Cerebellar cortex (tissue), 1 donor: ENCODE measurements around the gene NOC4L.

Source experiments
- DNase-seq: peaks from one replicate; pipeline ENCODE4 v3.0.0-alpha.2; 2015; ENCODE audit warnings: low spot score

NOC4L gene

DNA sequence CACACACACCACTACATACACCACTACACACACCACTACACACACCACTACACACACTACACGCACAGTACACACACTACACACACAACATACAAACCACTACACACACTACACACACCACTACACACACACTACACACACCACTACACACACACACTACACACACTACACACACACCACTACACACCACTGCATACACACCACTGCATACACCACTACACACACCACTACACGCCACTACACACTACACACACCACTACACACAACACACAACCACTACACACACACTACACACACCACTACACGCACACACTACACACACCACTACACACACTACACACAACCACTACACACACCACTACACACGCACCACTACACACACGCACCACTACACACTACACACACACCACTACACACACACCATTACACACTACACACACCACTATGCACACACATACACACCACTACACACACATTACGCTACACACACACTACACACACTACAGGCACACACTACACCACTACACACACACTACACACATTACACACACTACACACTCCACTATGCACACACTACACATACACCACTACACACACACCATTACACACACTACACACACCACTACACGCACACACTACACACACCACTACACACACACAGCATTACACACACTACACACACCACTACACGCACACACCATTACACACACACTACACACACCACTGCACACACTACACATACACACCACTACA is 12.5 kb downstream of the NOC4L start:
- DNase-seq = no peak

- no peak for DNase-seq
Measured at GRCh38 chr12:132157733-132158409, 13.6 kb downstream of the NOC4L start.

- no peak for DNase-seq
Measured at GRCh38 chr12:132158677-132159554, 14.7 kb downstream of the NOC4L start.

GRCh38 chr12:132159555-132160003 is 15.3 kb downstream of the NOC4L start:
- DNase-seq = no peak

- DNase-seq = no peak
Measured at GRCh38 chr12:132160016-132160415, 15.8 kb downstream of the NOC4L start.

- no peak for DNase-seq
Measured at GRCh38 chr12:132160601-132161035, 16.4 kb downstream of the NOC4L start.

- no peak for DNase-seq
Measured at GRCh38 chr12:132161036-132161781, 17.0 kb downstream of the NOC4L start.

DNA sequence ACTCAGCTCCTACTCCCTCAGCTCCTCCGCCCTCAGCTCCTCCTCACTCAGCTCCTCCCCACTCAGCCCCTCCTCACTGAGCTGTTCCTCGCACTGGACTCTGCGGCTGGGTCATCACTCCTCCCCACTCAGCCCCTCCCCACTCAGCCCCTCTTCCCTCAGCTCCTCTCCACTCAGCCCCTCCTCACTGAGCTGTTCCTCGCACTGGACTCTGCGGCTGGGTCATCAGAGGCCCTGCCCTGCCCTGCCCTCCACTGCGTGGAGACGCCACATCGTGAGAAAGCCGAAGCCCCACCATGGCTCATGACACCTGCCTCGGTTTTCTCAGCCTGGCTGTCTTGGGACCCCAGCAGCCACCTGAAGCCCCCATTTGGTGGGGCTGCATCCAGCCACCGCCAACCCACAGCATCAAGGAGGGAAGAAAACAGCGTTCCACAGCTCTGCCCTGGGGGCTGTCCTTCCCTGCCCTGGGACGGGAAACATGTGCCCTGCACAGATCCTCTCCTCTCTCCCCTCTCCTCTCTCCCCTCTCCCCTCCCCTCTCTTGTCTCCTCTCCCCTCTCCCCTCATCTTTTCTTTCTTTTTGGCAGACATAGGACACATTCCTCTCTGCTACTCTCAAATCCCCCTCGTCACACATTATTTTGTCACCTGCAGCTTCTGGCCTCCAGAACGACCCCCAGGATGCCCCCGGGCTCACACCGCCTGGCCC is 17.7 kb downstream of the NOC4L start:
- no peak for DNase-seq

GRCh38 chr12:132162508-132163031 is 18.3 kb downstream of the NOC4L start:
- DNase-seq = peak; percentile 22

GRCh38 chr12:132163041-132163910 is 19.0 kb downstream of the NOC4L start:
- no peak for DNase-seq

- no peak for DNase-seq
Measured at GRCh38 chr12:132163911-132164288, 19.6 kb downstream of the NOC4L start.

DNA sequence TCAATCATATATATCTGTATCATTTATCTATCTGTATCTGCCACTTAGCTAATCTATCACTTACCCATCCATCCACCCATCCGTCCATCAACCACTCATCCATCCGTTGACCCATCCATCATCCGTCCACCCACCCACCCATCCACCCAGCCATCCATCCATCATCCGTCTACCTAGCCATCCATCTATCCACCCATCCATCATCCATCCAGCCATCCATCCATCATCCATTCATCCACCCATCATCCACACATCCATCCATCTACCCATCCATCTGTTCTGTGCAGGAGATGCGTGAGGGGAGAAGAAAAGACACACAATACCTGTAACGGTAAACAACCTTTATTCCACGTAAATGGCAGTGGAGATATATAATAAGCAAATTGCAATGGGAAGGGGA is 20.2 kb downstream of the NOC4L start:
- DNase-seq = no peak

DNA sequence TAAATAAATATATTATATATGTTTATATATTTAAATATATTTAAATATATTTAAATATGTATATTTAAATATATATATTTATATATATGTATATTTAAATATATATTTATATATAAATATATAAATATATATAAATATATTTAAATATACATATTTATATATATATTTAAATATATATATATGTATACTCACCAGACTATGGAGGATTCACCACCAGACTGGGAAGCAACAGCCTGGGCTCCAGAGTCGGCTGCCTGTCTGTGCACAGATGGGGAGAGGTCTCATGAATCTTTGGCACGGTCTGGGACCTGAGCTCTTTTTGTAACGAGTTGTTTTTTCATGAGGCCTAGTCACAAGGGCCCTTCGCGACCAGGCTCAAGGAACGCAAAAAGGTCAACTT is 21.3 kb downstream of the NOC4L start:
- DNase-seq = no peak

DNA sequence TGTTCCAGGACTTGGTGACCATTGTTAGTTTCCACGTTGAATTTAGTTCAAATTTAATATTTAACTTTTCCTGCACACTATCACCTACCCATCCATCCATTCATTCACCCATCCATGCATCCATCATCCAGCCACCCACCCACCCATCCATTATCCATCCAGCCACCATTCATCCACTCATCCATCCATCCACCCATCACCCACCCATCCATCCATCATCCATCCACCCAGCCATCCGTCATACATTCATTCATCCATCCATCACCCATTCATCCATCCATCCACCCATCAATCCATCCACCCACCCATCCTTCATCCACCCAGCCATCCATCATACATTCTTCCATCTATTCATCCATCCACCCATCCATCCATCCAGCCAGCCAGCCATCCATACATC is 21.8 kb downstream of the NOC4L start:
- DNase-seq = no peak

DNA sequence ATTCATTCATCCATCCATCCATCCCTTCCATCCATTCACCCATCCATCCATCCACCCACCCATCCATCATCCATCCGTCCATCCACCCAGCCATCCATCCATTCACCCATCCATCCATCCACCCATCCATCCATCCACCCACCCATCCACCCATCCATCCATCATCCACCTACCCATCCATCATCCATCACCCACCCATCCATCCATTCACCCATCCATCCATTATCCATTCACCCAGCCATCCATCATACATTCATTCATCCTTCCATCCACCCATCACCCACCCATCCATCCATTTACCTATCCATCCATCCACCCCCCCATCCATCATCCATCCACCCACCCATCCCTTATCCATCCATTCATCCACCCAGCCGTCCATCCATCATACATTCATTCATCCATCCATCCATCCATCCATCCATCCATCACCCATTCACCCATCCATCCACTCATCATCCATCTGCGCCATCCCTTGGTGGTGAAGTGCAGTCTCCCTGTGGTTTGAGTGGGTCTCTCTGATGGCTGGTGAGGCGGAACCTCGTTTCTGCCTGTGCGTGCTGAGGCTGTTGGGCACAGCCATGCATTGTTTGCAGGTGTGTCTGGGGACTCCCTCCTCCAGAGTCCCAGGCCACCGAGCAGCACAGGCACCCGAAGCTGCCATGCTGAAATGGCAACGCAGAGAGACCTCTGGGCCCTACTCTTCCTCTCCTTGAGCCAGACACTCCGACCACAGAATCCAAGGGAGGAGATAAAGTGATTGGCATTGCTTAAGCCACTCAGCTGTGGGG is 22.7 kb downstream of the NOC4L start:
- no peak for DNase-seq

- no peak for DNase-seq
Measured at GRCh38 chr12:132167611-132168310, 23.5 kb downstream of the NOC4L start.

DNA sequence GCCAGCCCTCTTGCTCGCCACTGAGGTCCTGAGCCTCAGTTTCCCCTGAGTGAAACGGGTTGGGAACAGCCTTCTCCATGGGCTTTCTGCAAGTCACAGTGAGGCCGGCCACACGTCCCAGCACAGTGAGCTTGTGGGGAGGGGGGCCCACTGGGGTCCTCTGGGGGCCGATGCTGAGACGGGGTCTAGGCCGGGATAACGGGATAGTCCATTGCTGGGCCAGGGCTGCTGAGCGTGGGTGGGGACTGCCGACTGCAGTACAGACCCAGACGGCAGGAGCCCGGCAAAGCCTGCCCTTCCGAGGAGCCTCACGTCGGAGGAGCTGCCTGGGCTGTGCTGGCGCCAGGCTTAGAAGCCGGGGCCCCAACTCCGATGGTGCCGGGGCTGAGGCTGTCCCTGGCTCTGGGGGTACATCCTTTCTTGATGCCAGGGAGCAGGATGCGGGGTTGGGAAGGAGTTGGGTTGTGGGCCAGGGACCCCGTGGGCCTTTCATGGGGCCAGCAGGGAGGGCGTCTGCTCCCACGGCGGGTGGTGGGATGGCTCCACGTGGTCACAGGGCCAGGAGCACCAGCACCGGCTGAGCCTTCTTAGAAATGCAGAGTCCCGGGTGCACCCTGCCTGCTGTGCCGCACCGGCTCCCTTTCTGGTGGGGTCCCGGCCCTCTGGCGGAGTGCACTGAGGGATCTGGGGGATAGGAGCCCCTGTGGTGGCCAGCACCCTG is 24.2 kb downstream of the NOC4L start:
- no peak for DNase-seq

GRCh38 chr12:132169376-132169775 is 25.1 kb downstream of the NOC4L start:
- DNase-seq = no peak
